GM19463 (cell line): ENCODE results near the gene PARD3B.

Experiments used
- ATAC-seq: cut with Tn5 transposase; IDR thresholded peaks from one replicate; pipeline ENCODE4 v1.9.1; 2021; ENCODE audit warnings: mild to moderate bottlenecking, moderate library complexity; ENCODE audit not compliant: unreplicated experiment

The PARD3B gene

DNA sequence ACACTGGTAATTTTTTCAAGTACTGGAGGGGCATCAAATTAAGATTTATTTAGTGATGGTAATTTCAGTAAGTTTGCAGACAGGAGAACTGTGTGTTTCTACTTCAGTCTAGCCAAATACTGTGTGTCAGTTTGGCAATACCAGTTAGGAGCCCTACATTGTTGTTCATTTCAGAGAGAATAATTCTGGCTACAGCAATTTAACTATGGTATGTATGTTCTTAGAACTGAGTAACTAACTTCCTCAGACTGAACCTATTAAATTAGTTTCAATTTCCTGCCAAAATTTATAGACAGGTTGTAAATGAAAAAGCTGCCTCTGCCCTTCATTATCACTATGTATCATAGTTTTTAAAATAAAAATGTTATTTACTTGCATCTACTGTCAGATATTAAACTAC, 332.4 kb downstream of the PARD3B start:
- no peak for ATAC-seq

GRCh38 chr2:204880928-204881327, 335.7 kb downstream of the PARD3B start:
- no peak for ATAC-seq

GRCh38 chr2:204881655-204882054, 336.4 kb downstream of the PARD3B start:
- ATAC-seq, result no peak

DNA sequence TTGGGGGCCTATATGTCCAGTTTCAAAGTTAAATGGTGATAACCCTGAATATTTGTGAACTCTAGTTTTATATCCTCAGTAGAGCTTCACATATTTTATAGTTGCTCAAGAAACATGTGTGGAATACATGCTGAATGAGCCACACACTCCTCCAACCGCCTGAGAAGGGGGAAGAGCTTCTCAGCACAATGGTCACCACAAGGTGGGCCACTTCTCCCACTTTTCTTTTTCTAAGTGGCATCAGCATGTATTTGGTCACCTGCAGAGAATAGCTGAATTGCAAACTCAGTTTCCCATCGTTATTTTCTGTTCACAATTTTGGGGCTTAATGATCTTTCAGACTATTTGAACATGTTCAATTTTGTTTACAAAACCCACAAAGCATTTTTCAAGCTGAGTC, 340.5 kb downstream of the PARD3B start:
- ATAC-seq, result no peak

GRCh38 chr2:204886713-204887112, 341.4 kb downstream of the PARD3B start:
- no peak for ATAC-seq

GRCh38 chr2:204888222-204888621, 342.9 kb downstream of the PARD3B start:
- no peak for ATAC-seq

DNA sequence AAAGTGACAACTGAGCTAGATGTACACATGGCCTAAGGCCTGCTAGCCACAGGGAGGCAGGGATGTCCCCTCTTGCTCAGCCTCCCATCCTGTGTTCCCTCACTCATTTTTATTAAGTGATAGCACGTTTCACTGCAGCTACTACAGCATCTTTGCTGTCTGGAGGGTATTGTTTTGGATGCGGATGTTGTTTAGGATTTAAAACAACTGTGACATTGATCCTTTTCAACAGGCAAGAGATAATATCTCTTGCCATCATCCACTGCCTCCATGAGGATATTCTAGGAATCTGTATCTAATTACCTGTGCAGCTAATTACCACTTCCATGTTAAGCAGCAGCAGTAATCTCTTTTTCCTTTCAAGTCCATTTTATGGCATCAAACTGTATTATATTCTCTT, 345.4 kb downstream of the PARD3B start:
- no peak for ATAC-seq

GRCh38 chr2:204891739-204892138, 346.5 kb downstream of the PARD3B start:
- ATAC-seq, result no peak

- ATAC-seq, result no peak
Measured at GRCh38 chr2:204892506-204893255, 347.4 kb downstream of the PARD3B start.

DNA sequence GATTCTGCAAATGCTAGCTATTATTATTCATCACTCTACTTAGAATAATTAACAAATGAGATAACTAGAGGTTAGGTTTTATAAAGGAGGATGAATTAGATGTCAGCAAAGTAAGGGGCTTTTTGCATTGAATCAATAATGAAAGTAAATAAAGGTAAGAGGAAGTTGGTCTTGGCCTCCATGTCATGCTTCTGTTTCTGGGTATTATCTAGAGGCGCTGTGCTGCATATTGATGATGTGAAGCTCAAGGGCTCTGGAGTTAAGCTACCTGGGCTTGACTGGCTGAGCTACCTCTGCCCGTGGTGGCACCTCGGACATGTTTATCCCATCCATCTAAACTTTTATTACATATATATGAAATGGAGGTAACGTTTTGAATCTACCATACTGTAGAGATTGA, 350.9 kb downstream of the PARD3B start:
- no peak for ATAC-seq

- ATAC-seq, result no peak
Measured at GRCh38 chr2:204897561-204897960, 352.3 kb downstream of the PARD3B start.

DNA sequence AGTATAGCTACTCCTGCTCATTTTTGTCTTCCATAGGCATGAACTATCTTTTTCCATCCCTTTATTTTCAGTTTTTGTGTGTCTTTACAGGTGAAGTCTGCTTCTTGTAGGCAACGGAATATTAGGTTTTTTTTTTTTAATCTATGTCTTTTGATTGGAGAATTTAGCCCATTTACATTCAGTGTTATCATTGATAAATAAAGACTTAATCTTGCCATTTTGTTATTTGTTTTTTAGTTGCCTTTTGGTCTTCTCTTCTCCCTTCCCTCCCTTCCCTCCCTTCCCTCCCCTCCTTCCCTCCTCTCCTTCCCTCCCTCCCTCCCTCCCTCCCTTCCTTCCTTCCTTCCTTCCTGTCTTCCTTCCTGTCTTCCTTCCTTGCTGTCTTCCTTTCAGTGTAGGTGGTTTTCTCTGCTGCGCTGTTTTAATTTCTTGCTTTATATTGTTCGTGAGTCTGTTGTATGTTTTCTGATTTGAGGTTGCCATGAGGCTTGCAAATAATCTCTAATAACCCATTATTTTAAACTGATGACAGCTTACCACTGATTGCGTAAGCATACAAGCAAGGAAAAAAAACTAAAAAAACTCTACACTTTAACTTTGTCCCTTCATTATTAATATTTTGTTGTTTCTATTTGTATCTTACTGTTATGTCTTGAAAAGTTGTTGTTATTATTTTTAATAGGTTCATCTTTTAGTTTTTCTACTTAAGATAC, 353.8 kb downstream of the PARD3B start:
- ATAC-seq, result no peak

DNA sequence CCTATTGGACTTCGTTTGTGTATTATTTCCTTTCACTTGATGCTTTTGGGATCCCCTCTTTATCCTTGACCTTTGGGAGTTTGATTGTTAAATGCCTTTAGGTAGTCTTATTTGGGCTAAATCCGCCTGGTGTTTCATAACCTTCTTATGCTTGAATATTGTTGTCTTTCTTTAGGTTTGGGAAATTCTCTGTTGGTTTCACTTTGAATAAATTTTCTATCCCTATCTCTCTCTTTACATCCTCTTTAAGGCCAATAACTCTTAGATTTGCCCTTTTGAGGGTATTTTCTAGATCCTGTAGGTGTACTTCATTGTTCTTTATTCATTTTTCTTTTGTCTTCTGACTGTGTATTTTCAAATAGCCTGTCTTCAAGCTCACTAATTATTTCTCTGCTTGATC, 354.7 kb downstream of the PARD3B start:
- ATAC-seq, result no peak

DNA sequence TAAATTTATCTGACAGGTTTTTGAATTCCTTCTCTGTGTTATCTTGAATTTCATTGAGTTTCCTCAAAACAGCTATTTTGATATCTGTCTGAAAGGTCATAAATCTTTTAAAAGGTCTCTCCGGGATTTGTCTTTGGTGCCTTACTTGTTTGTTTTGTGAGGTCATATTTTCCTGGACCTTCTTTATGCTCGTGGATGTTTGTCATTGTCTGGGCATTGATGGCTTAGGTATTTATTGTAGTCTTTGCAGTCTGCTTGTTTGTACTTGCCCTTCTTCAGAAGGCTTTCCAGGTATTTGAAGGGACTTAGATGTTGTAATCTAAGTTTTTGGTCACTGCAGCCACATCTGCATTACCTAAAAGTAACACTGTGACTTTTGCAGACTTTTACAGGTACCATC, 355.2 kb downstream of the PARD3B start:
- no peak for ATAC-seq

GRCh38 chr2:204900910-204901309, 355.6 kb downstream of the PARD3B start:
- no peak for ATAC-seq

DNA sequence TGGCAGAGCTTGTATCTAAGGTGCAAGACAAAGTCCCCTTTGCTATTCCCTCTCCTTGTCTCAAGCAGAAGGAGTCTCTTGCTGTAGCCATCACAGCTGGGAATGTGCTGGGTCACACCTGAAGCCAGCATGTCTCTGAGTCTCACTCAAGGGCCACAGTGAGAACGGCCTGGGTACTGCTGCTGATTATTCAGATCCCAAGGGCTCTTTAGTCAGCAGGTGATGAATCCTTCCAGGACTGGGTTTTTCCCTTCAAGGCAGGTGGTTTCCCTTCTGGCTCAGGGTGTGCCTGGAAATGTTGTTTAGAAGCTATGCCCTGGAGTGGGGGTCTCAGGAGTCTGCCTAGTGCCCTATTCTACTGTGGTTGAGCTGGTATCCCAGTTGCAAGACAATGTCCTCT, 356.3 kb downstream of the PARD3B start:
- no peak for ATAC-seq

- no peak for ATAC-seq
Measured at GRCh38 chr2:204909791-204910190, 364.5 kb downstream of the PARD3B start.

- no peak for ATAC-seq
Measured at GRCh38 chr2:204913312-204913711, 368.0 kb downstream of the PARD3B start.

DNA sequence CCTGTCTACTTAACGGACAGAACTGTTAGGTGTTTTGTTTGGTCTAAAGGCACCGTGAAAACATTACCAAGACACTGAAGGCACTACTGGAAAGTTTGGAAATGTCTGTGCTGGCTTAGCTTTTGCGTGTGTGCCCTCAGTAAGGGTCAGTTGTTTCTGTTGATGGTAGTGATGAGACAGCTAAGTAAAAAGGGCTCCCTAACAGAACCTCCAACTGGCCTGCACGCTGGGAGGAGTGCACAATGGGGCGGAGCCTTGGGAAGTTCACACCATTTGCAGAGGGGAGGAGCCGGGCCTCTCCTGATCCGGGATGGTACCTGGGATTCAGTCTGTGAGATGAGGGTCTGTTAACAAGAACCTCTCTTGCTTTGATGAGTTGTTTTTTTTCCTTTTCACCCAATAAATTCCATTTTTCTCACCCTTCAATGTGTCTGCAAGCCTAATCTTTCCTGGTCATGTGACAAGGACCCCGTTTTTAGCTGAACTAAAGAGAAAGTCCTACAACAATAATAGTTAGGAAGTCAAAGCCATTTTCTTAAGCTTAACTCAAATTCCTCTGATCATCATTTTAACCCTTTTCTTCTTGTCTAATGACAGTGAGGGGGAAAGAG, 368.7 kb downstream of the PARD3B start:
- ATAC-seq, result no peak

GRCh38 chr2:204914708-204915107, 369.4 kb downstream of the PARD3B start:
- no peak for ATAC-seq

DNA sequence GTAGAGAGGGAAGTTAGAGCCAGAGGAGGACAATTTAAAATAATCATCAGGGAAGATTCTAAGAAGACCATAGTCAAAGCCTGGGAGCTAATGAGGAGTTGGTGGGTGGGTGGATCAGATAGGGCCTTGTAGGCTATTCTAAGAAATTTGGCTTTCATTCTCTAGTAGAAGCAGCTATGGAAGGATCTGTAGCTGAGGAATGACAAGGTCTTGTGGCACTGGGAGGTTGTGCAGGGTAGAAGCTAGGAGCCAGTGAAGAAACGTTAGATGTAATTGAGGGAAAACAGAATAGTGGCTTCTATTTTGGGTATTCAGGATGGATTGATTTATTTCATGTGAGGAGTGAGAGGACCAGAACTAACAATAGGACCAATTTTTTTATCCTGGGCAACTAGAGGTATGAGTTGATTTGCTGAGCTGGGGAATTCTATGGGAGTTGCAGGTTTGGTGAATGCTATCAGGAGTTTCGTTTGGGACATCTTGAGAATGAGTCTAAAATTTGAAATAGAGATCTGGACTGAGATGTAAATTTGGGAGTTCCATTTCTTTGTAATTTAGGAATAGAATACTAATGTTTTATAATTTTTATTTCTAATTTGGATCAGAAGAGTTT, 371.9 kb downstream of the PARD3B start:
- ATAC-seq, result no peak

DNA sequence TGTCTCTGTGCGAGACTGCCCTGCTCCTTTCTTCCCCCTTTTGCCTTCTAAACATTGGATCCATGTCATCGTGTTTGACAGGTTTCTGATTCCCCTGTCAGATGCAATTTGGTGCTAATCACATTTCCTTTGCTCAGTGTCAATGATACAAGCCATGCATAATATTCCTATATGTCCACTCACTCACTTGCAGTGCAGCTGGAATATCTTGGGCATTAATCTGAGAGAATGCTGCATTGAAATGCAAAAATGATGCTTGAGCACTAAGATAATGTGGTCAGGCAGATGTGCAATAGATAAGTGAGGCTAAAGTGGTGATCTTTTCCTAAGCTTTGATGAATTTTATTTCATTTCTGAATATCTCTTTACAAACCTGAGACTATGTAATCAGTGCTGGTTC, 375.5 kb downstream of the PARD3B start:
- no peak for ATAC-seq
